Uterus (tissue), 2 donors: ENCODE results near the gene TBXAS1.

Experiments used
- CTCF ChIP-seq, 4 experiments: fragments of 200-600 bp in 2 of 4; fragments of 450-650 bp in 2 of 4; sonication (generic) in 2 of 4; IDR thresholded peaks; one replicate each; pipeline ENCODE4 v1.5.1; 2016 to 2019; ENCODE audit warnings: antibody characterized with exemption in 4 of 4, mild to moderate bottlenecking in 2 of 4, moderate library complexity in 1 of 4
- POLR2A ChIP-seq, 2 donors: fragments of 450-650 bp; IDR thresholded peaks; one replicate each; pipeline ENCODE4 v1.6.1; 2016; ENCODE audit warnings: antibody characterized with exemption in 2 of 2, mild to moderate bottlenecking in 1 of 2, moderate library complexity in 1 of 2

- TF ChIP-seq CTCF (IDR thresholded peaks at IDR 0.05) (no peak), POLR2A (IDR thresholded peaks at IDR 0.05) (no peak)
Measured at GRCh38 chr7:139990571-139991268, 161.7 kb downstream of the TBXAS1 start.
